NCI-H2171 (cell line): Measurements from ENCODE around the gene TEC.

ENCODE experiments used
- DNase-seq: peaks from one replicate; lab custom pipeline; 2025; lab: John Stamatoyannopoulos, UW

Gene TEC

GRCh38 chr4:48121180-48121579 is 148.5 kb downstream of the TEC start:
- DNase-seq, result no peak

DNA sequence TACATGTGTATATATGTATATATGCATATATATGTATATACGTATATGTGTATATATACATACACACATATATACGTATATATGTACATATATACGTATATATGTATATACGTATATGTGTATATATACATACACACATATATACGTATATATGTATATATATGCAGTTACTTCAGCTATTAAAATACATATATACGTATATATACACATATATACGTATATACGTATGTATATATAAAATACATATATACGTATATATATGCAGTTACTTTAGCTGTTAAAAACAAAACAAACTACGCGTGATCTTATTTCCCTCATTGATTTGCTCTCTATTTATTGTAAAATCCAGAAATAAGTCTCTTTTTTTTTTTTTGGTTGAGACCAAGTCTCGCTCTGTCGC is 149.5 kb downstream of the TEC start:
- DNase-seq, result no peak

- no peak for DNase-seq
Observed at GRCh38 chr4:48119646-48120045, 150.0 kb downstream of the TEC start.

DNA sequence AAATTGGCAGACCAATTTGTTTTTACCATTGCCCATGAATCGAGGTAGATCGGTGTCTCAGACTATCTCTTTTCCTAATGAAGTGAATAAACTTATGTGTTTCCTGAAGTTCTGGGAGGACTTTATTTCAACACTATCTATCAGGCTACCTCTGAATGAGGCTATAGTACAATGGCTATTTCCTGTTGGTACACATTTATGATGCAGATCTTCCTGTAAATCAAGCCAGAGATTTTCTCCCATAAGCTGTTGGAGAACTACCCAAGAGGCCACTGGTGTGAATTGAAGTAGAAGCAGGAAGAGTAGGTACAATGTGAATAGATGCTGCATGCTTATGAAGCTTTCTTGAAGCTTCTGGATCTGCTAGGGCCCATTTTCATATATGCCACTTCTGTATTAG is 151.6 kb downstream of the TEC start:
- no peak for DNase-seq

- DNase-seq, result no peak
Observed at GRCh38 chr4:48116582-48116981, 153.1 kb downstream of the TEC start.

GRCh38 chr4:48114412-48114811 is 155.2 kb downstream of the TEC start:
- no peak for DNase-seq

- no peak for DNase-seq
Observed at GRCh38 chr4:48112017-48112667, 157.5 kb downstream of the TEC start.

DNA sequence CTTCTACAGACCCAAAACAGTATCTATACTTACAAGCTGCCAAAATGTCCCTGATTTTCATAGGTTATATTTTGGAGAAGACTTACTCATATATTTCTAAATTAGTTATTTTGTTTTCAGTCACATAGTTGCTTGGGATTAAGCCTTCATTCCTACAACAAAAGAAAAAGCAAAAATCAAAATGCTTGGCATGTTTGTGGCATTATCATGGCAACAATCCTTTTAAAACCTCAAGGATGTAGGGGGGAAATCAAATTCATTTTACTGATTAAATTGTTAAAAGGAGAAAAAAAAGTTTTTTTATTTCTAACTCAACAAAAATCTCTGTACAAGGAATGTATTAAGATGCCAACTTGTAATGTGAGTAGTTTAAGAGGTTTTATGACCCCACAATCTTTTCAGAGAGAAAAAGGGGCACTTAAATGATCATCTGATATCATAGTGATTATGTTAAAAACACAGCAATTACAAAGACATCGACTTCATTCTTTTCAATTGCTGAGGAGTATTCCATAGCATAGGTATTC is 159.1 kb downstream of the TEC start:
- DNase-seq, result no peak

DNA sequence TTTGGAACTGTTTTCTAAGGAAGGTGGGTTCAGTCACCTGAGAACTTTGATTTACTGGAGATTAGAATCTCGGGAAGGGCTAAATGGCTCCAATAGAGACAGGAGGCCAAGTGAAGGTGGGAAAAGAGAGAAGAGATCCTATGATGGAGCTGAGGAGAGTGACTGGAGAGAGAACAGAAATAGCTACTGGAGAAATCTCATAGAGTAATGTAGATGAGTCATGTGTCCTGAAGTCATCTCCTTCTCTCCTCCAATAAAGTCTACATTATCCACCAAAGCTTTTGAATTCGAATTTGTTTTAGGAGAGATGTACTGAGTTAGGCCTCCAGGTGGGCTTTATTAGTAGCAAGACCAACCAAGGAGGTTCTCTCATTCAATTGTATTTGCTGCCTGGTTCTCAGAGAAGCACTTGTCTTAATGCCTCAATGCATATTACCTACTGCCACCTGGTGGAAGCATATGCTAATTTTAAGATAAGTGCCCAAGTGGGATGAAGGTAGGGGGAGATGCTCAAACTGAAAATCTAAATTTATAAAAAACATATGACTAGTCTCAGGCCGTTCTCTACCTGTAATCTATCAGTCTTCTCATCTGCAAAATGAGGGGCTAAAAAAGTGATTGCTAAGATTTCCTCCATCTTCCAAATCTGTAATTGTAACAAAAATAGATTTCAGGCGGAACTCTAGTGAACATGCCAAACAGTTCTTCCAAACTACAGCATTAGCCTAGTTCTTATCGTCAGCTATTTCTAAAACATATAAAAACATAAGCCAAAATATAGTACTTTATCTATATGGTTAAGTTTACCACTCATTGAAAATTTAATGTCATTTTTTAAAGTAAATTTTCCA is 160.0 kb downstream of the TEC start:
- DNase-seq, result no peak

DNA sequence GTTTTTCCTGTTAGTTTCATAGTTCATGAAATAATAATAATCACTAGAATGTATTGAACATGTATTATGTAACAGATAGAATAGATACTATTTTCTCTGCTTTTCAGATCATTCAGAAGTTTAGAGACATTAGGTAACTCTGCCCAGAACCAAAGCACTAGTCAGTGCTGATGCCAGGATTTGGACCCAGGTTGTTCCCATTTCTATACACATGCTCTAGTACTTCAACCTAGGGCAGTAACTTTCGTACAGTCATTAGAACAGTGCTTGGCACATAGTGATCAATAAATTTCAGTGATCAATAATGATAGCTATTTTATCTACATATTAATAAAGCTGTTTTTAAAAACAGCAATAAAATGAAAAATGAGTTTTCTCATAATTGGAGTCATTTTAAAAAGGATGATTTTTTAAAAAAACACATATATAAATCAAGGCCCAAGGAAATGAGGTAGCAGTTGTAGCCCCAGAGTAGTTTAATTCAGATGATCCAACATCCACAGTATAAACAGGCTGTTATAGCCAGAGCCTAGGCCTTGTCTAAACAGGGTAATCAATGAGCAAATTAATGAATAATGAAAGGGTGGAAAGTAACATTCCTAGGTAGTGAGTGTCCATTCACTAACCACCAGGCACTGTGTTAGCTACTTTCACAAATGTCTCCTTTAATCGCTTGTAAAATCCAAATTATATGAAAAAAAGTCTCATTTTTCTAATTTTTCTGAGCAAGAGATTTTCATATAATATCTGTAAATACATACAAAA is 161.1 kb downstream of the TEC start:
- no peak for DNase-seq

DNA sequence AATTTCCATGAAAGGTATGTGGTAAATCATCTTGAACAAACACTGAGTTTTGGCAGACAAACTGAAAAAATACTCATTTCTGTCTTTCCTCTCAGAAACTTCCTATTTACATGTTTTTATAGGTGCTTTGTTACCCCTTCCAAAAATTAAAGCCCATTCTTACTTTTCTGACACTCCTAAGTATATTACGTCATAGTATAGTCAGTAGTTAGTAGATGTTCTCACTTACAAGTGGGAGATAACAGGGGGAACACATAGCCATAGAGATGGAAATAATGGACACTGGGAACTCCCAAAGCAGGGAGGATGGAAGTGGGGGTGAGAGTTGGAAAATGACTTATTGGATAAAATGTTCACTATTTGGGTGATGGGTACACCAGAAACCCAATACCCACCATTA is 164.4 kb downstream of the TEC start:
- no peak for DNase-seq

DNA sequence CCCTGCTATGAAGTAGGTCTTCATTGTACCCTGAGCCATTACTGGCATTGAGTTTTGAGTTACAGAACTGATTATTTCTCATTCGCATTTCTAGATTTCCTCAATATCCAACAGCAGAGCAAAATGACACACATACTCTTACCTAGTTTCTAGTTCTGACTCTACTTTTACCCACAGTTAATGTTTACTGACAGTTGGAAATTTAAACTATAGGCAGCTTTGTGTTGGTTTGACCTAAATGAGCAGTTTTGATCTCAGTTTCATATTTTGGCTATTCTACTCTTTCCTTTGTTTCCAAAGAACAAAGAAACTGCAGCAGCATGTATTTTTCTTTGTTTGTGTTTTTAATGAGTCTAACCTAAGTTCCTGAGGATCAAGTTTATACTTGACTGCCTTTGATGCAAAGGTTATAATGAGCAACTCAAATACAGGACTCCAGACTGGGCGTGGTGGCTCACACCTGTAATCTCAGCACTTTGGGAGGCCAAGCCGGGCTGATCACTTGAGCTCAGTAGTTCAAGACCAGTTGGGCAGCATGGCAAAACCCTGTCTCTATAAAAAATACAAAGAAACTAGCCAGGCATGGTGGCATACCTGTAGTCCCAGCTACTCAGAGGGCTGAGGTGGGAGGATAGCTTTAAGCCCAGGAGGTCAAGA is 166.0 kb downstream of the TEC start:
- DNase-seq, result no peak

GRCh38 chr4:48102303-48102702 is 167.3 kb downstream of the TEC start:
- DNase-seq, result no peak

DNA sequence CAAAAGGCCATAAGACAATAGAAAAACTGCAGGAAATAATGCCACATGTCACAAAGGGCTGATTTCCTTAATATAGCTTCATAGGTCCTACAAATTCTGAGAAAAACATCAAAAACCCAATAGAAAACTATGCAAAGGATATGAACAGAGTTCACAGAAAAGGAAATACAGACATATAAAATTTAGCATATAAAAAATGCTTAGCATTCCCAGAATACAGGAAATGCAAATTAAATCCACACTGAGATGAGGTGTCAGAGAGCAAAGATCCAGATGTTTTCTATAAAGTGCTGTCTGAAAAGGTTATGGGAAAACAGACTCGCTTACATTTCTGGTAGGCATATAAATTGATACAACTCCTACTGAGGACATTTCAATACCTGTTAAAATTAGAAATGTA is 169.4 kb downstream of the TEC start:
- no peak for DNase-seq

- DNase-seq, result no peak
Observed at GRCh38 chr4:48095441-48095840, 174.2 kb downstream of the TEC start.

GRCh38 chr4:48093991-48094416 is 175.6 kb downstream of the TEC start:
- DNase-seq, result no peak

DNA sequence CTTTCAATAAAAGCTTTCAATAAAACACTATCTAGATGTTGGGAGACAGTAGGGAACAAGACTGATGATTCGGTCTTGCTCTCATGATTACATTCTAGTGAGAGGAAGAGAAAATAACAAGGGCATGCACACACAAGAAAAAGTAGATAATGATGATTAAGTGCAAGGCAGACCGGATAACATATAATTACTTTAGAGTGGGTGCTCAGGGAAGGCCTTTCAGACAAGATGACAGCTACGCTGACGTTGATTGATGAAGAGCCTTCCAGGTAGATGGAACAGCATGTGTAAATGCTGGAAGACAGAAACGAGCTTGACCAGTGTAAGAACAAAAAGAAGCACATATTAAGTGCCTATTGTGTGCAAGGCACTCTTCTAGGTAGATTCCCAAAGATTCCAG is 179.0 kb downstream of the TEC start:
- DNase-seq, result no peak

- no peak for DNase-seq
Observed at GRCh38 chr4:48085821-48086589, 183.6 kb downstream of the TEC start.
